IPS DF 6.9 (cell line): ENCODE results near the gene MT1E.

Source experiments
- DNase-seq: peaks from one replicate; pipeline ENCODE4 v3.0.0-alpha.2; 2013; ENCODE audit warnings: low read depth, low spot score
- H3K27ac ChIP-seq: one replicate; pipeline ENCODE4 v1.5.1; 2013; ENCODE audit warnings: low read length, control low read depth
- H3K27me3 ChIP-seq: 2 replicates; pipeline ENCODE4 v1.6.1; 2013; ENCODE audit warnings: mild to moderate bottlenecking, low read length; ENCODE audit not compliant: control insufficient read depth, insufficient read depth
- H3K36me3 ChIP-seq: 2 replicates; pipeline ENCODE4 v1.6.1; 2013; ENCODE audit warnings: low read length; ENCODE audit not compliant: control insufficient read depth, insufficient read depth
- H3K4me1 ChIP-seq: 2 replicates; pipeline ENCODE4 v1.6.1; 2013; ENCODE audit warnings: low read length; ENCODE audit not compliant: control insufficient read depth, insufficient read depth
- H3K4me3 ChIP-seq: 2 replicates; pipeline ENCODE4 v1.5.1; 2013; ENCODE audit warnings: mild to moderate bottlenecking, low read length
- H3K9me3 ChIP-seq: 2 replicates; pipeline ENCODE4 v1.6.1; 2013; ENCODE audit warnings: low read length, inconsistent platforms; ENCODE audit not compliant: control insufficient read depth, insufficient read depth
- WGBS: extraction: QIAGEN DNeasy Blood & Tissue Kit; methylation state at CpG from one replicate; pipeline ENCODE4 v1.1.7; 2013; ENCODE audit warnings: mixed read lengths, missing lambda C conversion rate; ENCODE audit not compliant: insufficient read length, insufficient coverage; 5-methylcytosine and 5-hydroxymethylcytosine counted together

The MT1E gene

GRCh38 chr16:56628486-56629350 lies 3.1 kb downstream of the MT1E start:
- no peak overlapping the region for H3K4me3 ChIP-seq
- peaks cover 3% of the 10 kb centered on the region for H3K4me1 ChIP-seq
- no peak overlapping the region for H3K27ac ChIP-seq
- H3K9me3 ChIP-seq, result no peaks in the 10 kb centered on the region
- peaks cover 85% of the 10 kb centered on the region for H3K27me3 ChIP-seq
- no CpG with 5 or more reads among the region's 9 CpGs for WGBS
- H3K36me3 ChIP-seq, result no peaks in the 10 kb centered on the region
- no peak for DNase-seq

- no peak for DNase-seq
- Histone ChIP-seq H3K27ac (no peak overlapping the region), H3K4me3 (no peak overlapping the region), H3K4me1 (peaks cover 3% of the 10 kb centered on the region), H3K36me3 (no peaks in the 10 kb centered on the region), H3K9me3 (no peaks in the 10 kb centered on the region), H3K27me3 (peaks cover 88% of the 10 kb centered on the region)
- no CpG with 5 or more reads among the region's 3 CpGs for WGBS
Observed at GRCh38 chr16:56629531-56629930, 4.0 kb downstream of the MT1E start.

GRCh38 chr16:56630134-56630533 lies 4.6 kb downstream of the MT1E start:
- Histone ChIP-seq H3K4me1 (peaks cover under 1% of the 10 kb centered on the region), H3K36me3 (no peaks in the 10 kb centered on the region), H3K27ac (no peak overlapping the region), H3K9me3 (no peaks in the 10 kb centered on the region), H3K4me3 (no peak overlapping the region), H3K27me3 (peaks cover 88% of the 10 kb centered on the region)
- no peak for DNase-seq
- no CpG with 5 or more reads among the region's 3 CpGs for WGBS

GRCh38 chr16:56631197-56631596 lies 5.6 kb downstream of the MT1E start:
- no peaks in the 10 kb centered on the region for H3K9me3 ChIP-seq
- no peaks in the 10 kb centered on the region; the same call in 1 of the 2 replicates for H3K36me3 ChIP-seq
- H3K4me1 ChIP-seq, result peaks cover 2% of the 10 kb centered on the region
- H3K27me3 ChIP-seq, result peaks cover 89% of the 10 kb centered on the region
- no peak overlapping the region for H3K4me3 ChIP-seq
- DNase-seq, result no peak
- WGBS, result no CpG with 5 or more reads among the region's 10 CpGs
- H3K27ac ChIP-seq, result no peak overlapping the region

GRCh38 chr16:56631832-56632155 lies 6.2 kb downstream of the MT1E start:
- Histone ChIP-seq H3K36me3 (no peaks in the 10 kb centered on the region; the same call in 1 of the 2 replicates), H3K27me3 (peaks cover 89% of the 10 kb centered on the region), H3K9me3 (no peaks in the 10 kb centered on the region), H3K4me3 (peak overlapping the region; percentile 7; the same call in 1 of the 2 replicates), H3K27ac (no peak overlapping the region), H3K4me1 (peaks cover 2% of the 10 kb centered on the region; the same call in 1 of the 2 replicates)
- DNase-seq, result no peak
- no CpG with 5 or more reads among the region's 14 CpGs for WGBS

- H3K4me3 ChIP-seq, result peak within 1 kb of the TSS; percentile 7; the same call in 1 of the 2 replicates
Observed at GRCh38 chr16:56632156-56632847, 6.7 kb downstream of the MT1E start, which contains the start of gene MT1M. Gene MT1M (plus strand): TSS chr16:56632659. CDS start chr16:56632732, 73 bp downstream.

GRCh38 chr16:56632848-56633365 lies 7.3 kb downstream of the MT1E start:
- no peaks in the 10 kb centered on the region; the same call in 1 of the 2 replicates for H3K36me3 ChIP-seq
- WGBS, result no CpG with 5 or more reads among the region's 6 CpGs
- no peak for DNase-seq
- peaks cover 95% of the 10 kb centered on the region for H3K27me3 ChIP-seq
- H3K4me1 ChIP-seq, result peaks cover 2% of the 10 kb centered on the region; the same call in 1 of the 2 replicates
- H3K27ac ChIP-seq, result no peak overlapping the region
- no peaks in the 10 kb centered on the region for H3K9me3 ChIP-seq
- H3K4me3 ChIP-seq, result no peak overlapping the region

More at GRCh38 chr16:56632156-56632847, 6.7 kb downstream of the MT1E start, which contains the start of gene MT1M:
- Histone ChIP-seq H3K36me3 (no peaks in the 10 kb centered on the region; the same call in 1 of the 2 replicates), H3K27me3 (peaks cover 89% of the 10 kb centered on the region), H3K27ac (no peak within 1 kb of the TSS), H3K4me1 (peaks cover 2% of the 10 kb centered on the region; the same call in 1 of the 2 replicates), H3K9me3 (no peaks in the 10 kb centered on the region)
- WGBS, result no CpG with 5 or more reads among the region's 61 CpGs
- DNase-seq, result no peak

GRCh38 chr16:56633535-56633934 lies 8.0 kb downstream of the MT1E start:
- H3K36me3 ChIP-seq, result no peaks in the 10 kb centered on the region; the same call in 1 of the 2 replicates
- no peak for DNase-seq
- H3K4me3 ChIP-seq, result no peak overlapping the region
- H3K27ac ChIP-seq, result no peak overlapping the region
- peaks cover 99% of the 10 kb centered on the region for H3K27me3 ChIP-seq
- peaks cover 2% of the 10 kb centered on the region; the same call in 1 of the 2 replicates for H3K4me1 ChIP-seq
- WGBS, result no CpG with 5 or more reads among the region's 7 CpGs
- no peaks in the 10 kb centered on the region for H3K9me3 ChIP-seq

- no peaks in the 10 kb centered on the region; the same call in 1 of the 2 replicates for H3K36me3 ChIP-seq
- no CpG with 5 or more reads among the region's 47 CpGs for WGBS
- no peaks in the 10 kb centered on the region for H3K9me3 ChIP-seq
- peaks cover 99% of the 10 kb centered on the region for H3K27me3 ChIP-seq
- no peak for DNase-seq
- H3K4me3 ChIP-seq, result peak overlapping the region; percentile 11; the same call in 1 of the 2 replicates
- peaks cover 2% of the 10 kb centered on the region; the same call in 1 of the 2 replicates for H3K4me1 ChIP-seq
- no peak overlapping the region for H3K27ac ChIP-seq
Observed at GRCh38 chr16:56634715-56635440, 9.3 kb downstream of the MT1E start.
